ENCODE data around the gene PDE9A.

PDE9A gene

DNA sequence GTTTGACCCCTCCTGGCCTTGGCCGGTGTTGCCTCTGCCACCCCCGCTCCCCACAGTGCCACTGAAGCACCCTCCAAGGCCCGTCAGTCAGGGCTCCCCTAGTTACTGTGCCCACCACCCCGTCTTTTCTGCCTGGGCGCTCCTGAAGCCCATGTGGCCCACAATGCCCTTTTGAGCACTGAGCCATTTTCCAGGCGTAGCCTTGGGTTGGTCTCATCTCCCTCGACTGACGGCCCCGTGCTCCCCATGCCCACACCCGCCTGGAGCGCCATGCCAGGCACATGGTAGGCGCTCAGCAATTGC lies 118.0 kb downstream of the PDE9A start:
- H2BK5ac ChIP-seq (ENCODE audit: low read depth, low read length, poor library complexity): no peak overlapping the region
- no CpG with 5 or more reads among the region's 12 CpGs for WGBS (ENCODE audit: extremely low coverage, insufficient coverage, insufficient read length)
- no peaks in the 10 kb centered on the region for H3K4me1 ChIP-seq (ENCODE audit: control insufficient read depth in 1 of 2, insufficient read depth in 2 of 2, low read length in 2 of 2)
- no peak overlapping the region for H2BK120ac ChIP-seq (ENCODE audit: insufficient read depth, low read length, poor library complexity)
- H3K9me3 ChIP-seq (ENCODE audit: insufficient read depth, low read depth, low read length): peaks cover 9% of the 10 kb centered on the region
- H2AFZ ChIP-seq (ENCODE audit: insufficient read depth, low read length, poor library complexity): no peak overlapping the region
- no peak overlapping the region for H3K23ac ChIP-seq (ENCODE audit: low read length)
- no peak overlapping the region for H3K27ac ChIP-seq (ENCODE audit: low read depth, low read length)
- no peak overlapping the region for H2AK5ac ChIP-seq (ENCODE audit: low read length)
- DNase-seq: no peak
- no peak overlapping the region for H3K4me2 ChIP-seq (ENCODE audit: low read length)
- H3K14ac ChIP-seq (ENCODE audit: low read length): no peak overlapping the region
- no peak overlapping the region for H4K91ac ChIP-seq (ENCODE audit: low read depth, low read length)
- H4K12ac ChIP-seq (ENCODE audit: low read depth, low read length): no peak overlapping the region
- H4K8ac ChIP-seq (ENCODE audit: low read depth, low read length): no peak overlapping the region
- no peak overlapping the region for H3K18ac ChIP-seq (ENCODE audit: low read length)
- no peak overlapping the region for H3K4me3 ChIP-seq (ENCODE audit: low read depth, low read length)
- peaks cover 51 to 56% of the 10 kb centered on the region in 2 experiments for H3K36me3 ChIP-seq (ENCODE audit: control insufficient read depth in 1 of 2, insufficient read depth in 2 of 2, low read length in 2 of 2)
- H2BK12ac ChIP-seq (ENCODE audit: low read length): no peak overlapping the region
- H3K79me1 ChIP-seq (ENCODE audit: low read length): no peaks in the 10 kb centered on the region
- H3K9ac ChIP-seq (ENCODE audit: low read length): no peak overlapping the region
- no peaks in the 10 kb centered on the region for H3K79me2 ChIP-seq (ENCODE audit: control insufficient read depth, insufficient read depth, low read length, poor library complexity)
- no peak overlapping the region for H3K4ac ChIP-seq (ENCODE audit: low read depth, low read length)
- no peaks in the 10 kb centered on the region for H3K27me3 ChIP-seq (ENCODE audit: insufficient read depth, low read length)

DNA sequence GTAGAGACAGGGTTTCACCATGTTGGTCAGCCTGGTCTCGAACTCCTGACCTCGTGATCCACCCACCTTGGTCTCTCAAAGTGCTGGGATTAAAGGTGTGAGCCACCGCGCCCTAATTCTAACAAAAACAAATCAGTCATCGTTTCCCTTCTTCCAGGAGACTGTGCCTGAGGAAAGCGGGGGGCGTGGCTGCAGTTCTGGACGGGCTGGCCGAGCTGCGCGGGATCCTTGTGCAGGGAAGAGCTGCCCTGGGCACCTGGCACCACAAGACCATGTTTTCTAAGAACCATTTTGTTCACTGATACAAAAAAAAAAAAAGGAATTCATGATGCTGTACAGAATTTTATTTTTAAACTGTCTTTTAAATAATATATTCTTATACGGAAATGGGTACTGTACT lies 121.7 kb downstream of the PDE9A start:
- Histone ChIP-seq H2BK5ac (ENCODE audit: low read depth, low read length, poor library complexity) (no peak overlapping the region), H3K4ac (ENCODE audit: low read depth, low read length) (no peak overlapping the region), H3K4me2 (ENCODE audit: low read length) (no peak overlapping the region), H2AFZ (ENCODE audit: insufficient read depth, low read length, poor library complexity) (no peak overlapping the region), H2AK5ac (ENCODE audit: low read length) (no peak overlapping the region), H3K23ac (ENCODE audit: low read length) (no peak overlapping the region), H3K79me1 (ENCODE audit: low read length) (peaks cover 3% of the 10 kb centered on the region), H2BK120ac (ENCODE audit: insufficient read depth, low read length, poor library complexity) (no peak overlapping the region), H3K27ac (ENCODE audit: low read depth, low read length) (no peak overlapping the region), H3K27me3 (ENCODE audit: insufficient read depth, low read length) (no peaks in the 10 kb centered on the region), H2BK12ac (ENCODE audit: low read length) (no peak overlapping the region), H3K9me3 (ENCODE audit: insufficient read depth, low read depth, low read length) (peaks cover 2% of the 10 kb centered on the region), H3K14ac (ENCODE audit: low read length) (no peak overlapping the region), H4K12ac (ENCODE audit: low read depth, low read length) (no peak overlapping the region), H3K4me3 (ENCODE audit: low read depth, low read length) (no peak overlapping the region), H3K18ac (ENCODE audit: low read length) (no peak overlapping the region), H3K36me3 (ENCODE audit: control insufficient read depth in 1 of 2, insufficient read depth in 2 of 2, low read length in 2 of 2) (peaks cover 26 to 29% of the 10 kb centered on the region in 2 experiments), H3K4me1 (ENCODE audit: control insufficient read depth in 1 of 2, insufficient read depth in 2 of 2, low read length in 2 of 2) (peaks cover 10 to 16% of the 10 kb centered on the region in 2 experiments), H4K91ac (ENCODE audit: low read depth, low read length) (no peak overlapping the region), H3K9ac (ENCODE audit: low read length) (no peak overlapping the region), H4K8ac (ENCODE audit: low read depth, low read length) (no peak overlapping the region), H3K79me2 (ENCODE audit: control insufficient read depth, insufficient read depth, low read length, poor library complexity) (no peaks in the 10 kb centered on the region)
- WGBS (ENCODE audit: extremely low coverage, insufficient coverage, insufficient read length): no CpG with 5 or more reads among the region's 12 CpGs
- no peak for DNase-seq

DNA sequence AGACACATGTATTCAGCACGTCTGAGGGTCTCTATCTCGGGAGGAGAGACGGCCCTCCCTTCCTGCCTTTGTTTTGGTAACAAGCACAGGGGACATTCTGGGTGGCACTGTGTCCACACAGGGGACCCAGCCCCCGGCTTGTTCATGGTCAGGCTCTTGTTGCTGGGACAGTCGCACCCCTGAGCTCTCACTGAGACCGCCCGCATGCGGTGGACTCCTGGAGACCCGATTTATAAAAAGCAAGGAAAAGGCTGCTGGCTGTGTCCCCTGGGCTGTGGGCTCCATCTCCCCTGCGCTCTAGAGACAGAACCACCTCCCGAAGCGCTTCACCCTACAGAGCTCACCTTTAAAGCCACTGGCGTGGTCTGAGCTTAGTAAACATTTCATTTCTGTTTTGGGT lies 122.5 kb downstream of the PDE9A start:
- no peak for DNase-seq
- peaks cover 14 to 16% of the 10 kb centered on the region in 2 experiments for H3K4me1 ChIP-seq (ENCODE audit: control insufficient read depth in 1 of 2, insufficient read depth in 2 of 2, low read length in 2 of 2)

DNA sequence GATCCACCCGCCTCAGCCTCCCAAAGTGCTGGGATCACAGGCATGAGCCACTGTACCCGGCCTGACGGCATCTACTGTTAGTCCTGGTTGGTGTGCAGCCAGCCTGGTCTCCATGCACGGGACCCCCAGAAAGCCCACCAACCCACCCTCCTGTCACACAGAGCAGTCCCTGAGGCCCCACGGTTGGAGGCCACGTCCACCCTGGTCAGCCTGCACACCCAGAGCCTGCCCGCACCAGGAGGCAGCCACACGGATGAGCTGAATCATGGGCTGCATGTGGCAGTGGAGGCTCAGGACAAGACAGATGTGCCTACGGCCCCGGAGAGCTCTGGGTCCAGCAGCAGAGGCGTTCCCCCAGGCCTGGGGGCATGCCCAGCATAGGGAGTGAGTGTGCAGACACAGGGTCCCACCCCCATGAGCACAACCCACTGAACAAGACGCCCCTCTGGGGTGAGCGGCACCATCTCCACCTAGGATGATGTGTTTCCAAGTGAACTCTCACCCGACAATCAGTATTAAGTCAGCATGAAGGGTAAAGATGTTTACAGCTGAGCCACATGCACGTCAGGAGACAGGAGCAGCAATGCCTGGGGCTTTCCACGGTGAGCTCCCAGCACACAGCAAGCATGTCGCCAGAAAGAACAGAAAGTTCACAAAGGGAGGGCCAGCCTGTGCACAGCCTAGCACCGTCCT lies 123.8 kb downstream of the PDE9A start:
- peaks cover 7% of the 10 kb centered on the region for H3K79me1 ChIP-seq (ENCODE audit: low read length)
- no peak overlapping the region for H3K9ac ChIP-seq (ENCODE audit: low read length)
- H3K4me3 ChIP-seq (ENCODE audit: low read depth, low read length): no peak overlapping the region
- no peak overlapping the region for H3K4ac ChIP-seq (ENCODE audit: low read depth, low read length)
- no peak overlapping the region for H3K14ac ChIP-seq (ENCODE audit: low read length)
- H3K23ac ChIP-seq (ENCODE audit: low read length): no peak overlapping the region
- H3K18ac ChIP-seq (ENCODE audit: low read length): no peak overlapping the region
- H4K12ac ChIP-seq (ENCODE audit: low read depth, low read length): no peak overlapping the region
- no peak for DNase-seq
- no peaks in the 10 kb centered on the region for H3K27me3 ChIP-seq (ENCODE audit: insufficient read depth, low read length)
- H2AFZ ChIP-seq (ENCODE audit: insufficient read depth, low read length, poor library complexity): no peak overlapping the region
- H3K27ac ChIP-seq (ENCODE audit: low read depth, low read length): no peak overlapping the region
- H4K91ac ChIP-seq (ENCODE audit: low read depth, low read length): no peak overlapping the region
- no peak overlapping the region for H2AK5ac ChIP-seq (ENCODE audit: low read length)
- peaks cover 9 to 13% of the 10 kb centered on the region in 2 experiments for H3K36me3 ChIP-seq (ENCODE audit: control insufficient read depth in 1 of 2, insufficient read depth in 2 of 2, low read length in 2 of 2)
- H3K79me2 ChIP-seq (ENCODE audit: control insufficient read depth, insufficient read depth, low read length, poor library complexity): no peaks in the 10 kb centered on the region
- peaks cover 2% of the 10 kb centered on the region for H3K9me3 ChIP-seq (ENCODE audit: insufficient read depth, low read depth, low read length)
- no peak overlapping the region for H3K4me2 ChIP-seq (ENCODE audit: low read length)
- H2BK12ac ChIP-seq (ENCODE audit: low read length): no peak overlapping the region
- no peak overlapping the region for H2BK5ac ChIP-seq (ENCODE audit: low read depth, low read length, poor library complexity)
- H3K4me1 ChIP-seq (ENCODE audit: control insufficient read depth in 1 of 2, insufficient read depth in 2 of 2, low read length in 2 of 2): peaks cover 20 to 25% of the 10 kb centered on the region in 2 experiments
- H2BK120ac ChIP-seq (ENCODE audit: insufficient read depth, low read length, poor library complexity): no peak overlapping the region
- no peak overlapping the region for H4K8ac ChIP-seq (ENCODE audit: low read depth, low read length)
- no CpG with 5 or more reads among the region's 18 CpGs for WGBS (ENCODE audit: extremely low coverage, insufficient coverage, insufficient read length)

More for the DNA sequence above, 122.5 kb downstream of the PDE9A start:
- no peak overlapping the region for H3K14ac ChIP-seq (ENCODE audit: low read length)
- H4K91ac ChIP-seq (ENCODE audit: low read depth, low read length): no peak overlapping the region
- H3K4ac ChIP-seq (ENCODE audit: low read depth, low read length): no peak overlapping the region
- no peaks in the 10 kb centered on the region for H3K79me2 ChIP-seq (ENCODE audit: control insufficient read depth, insufficient read depth, low read length, poor library complexity)
- H3K27me3 ChIP-seq (ENCODE audit: insufficient read depth, low read length): no peaks in the 10 kb centered on the region
- H3K27ac ChIP-seq (ENCODE audit: low read depth, low read length): no peak overlapping the region
- no CpG with 5 or more reads among the region's 13 CpGs for WGBS (ENCODE audit: extremely low coverage, insufficient coverage, insufficient read length)
- no peak overlapping the region for H3K23ac ChIP-seq (ENCODE audit: low read length)
- no peak overlapping the region for H3K4me3 ChIP-seq (ENCODE audit: low read depth, low read length)
- H2BK12ac ChIP-seq (ENCODE audit: low read length): no peak overlapping the region
- H2BK5ac ChIP-seq (ENCODE audit: low read depth, low read length, poor library complexity): no peak overlapping the region
- no peak overlapping the region for H2AFZ ChIP-seq (ENCODE audit: insufficient read depth, low read length, poor library complexity)
- no peak overlapping the region for H3K9ac ChIP-seq (ENCODE audit: low read length)
- peaks cover 2% of the 10 kb centered on the region for H3K9me3 ChIP-seq (ENCODE audit: insufficient read depth, low read depth, low read length)
- no peak overlapping the region for H4K8ac ChIP-seq (ENCODE audit: low read depth, low read length)
- H3K4me2 ChIP-seq (ENCODE audit: low read length): no peak overlapping the region
- H2BK120ac ChIP-seq (ENCODE audit: insufficient read depth, low read length, poor library complexity): no peak overlapping the region
- no peak overlapping the region for H4K12ac ChIP-seq (ENCODE audit: low read depth, low read length)
- H3K18ac ChIP-seq (ENCODE audit: low read length): no peak overlapping the region
- peaks cover 18 to 21% of the 10 kb centered on the region in 2 experiments for H3K36me3 ChIP-seq (ENCODE audit: control insufficient read depth in 1 of 2, insufficient read depth in 2 of 2, low read length in 2 of 2)
- peaks cover 3% of the 10 kb centered on the region for H3K79me1 ChIP-seq (ENCODE audit: low read length)
- H2AK5ac ChIP-seq (ENCODE audit: low read length): no peak overlapping the region

Data from trophoblast cell (in vitro differentiated cells and primary cell).